ENCODE results near the gene ADGRL3.
"Not testable (repeated sequence)": the region's sequence is repeated elsewhere in the genome, so short reads cannot be mapped to it uniquely, and the experiment has no call there.

The ADGRL3 gene

GRCh38 chr4:61202638-61203435, 2.7 kb downstream of the ADGRL3 start:
- Histone ChIP-seq H3K4me1 (ENCODE audit: insufficient read depth, poor library complexity, severe bottlenecking) (peaks cover 10% of the 10 kb centered on the region), H3K9me3 (ENCODE audit: severe bottlenecking) (no peaks in the 10 kb centered on the region), H3K27me3 (ENCODE audit: insufficient read depth, poor library complexity, severe bottlenecking) (peaks cover 56% of the 10 kb centered on the region), H3K36me3 (ENCODE audit: low read depth) (no peaks in the 10 kb centered on the region), H3K4me3 (ENCODE audit: severe bottlenecking) (peak overlapping the region; percentile 43), H3K27ac (ENCODE audit: poor library complexity, severe bottlenecking) (no peak overlapping the region)
- DNase-seq (ENCODE audit: low spot score) (no peak), ATAC-seq (ENCODE audit: low read depth) (no peak)
- TF ChIP-seq, protein P1, sequence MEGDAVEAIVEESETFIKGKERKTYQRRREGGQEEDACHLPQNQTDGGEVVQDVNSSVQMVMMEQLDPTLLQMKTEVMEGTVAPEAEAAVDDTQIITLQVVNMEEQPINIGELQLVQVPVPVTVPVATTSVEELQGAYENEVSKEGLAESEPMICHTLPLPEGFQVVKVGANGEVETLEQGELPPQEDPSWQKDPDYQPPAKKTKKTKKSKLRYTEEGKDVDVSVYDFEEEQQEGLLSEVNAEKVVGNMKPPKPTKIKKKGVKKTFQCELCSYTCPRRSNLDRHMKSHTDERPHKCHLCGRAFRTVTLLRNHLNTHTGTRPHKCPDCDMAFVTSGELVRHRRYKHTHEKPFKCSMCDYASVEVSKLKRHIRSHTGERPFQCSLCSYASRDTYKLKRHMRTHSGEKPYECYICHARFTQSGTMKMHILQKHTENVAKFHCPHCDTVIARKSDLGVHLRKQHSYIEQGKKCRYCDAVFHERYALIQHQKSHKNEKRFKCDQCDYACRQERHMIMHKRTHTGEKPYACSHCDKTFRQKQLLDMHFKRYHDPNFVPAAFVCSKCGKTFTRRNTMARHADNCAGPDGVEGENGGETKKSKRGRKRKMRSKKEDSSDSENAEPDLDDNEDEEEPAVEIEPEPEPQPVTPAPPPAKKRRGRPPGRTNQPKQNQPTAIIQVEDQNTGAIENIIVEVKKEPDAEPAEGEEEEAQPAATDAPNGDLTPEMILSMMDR (IDR thresholded peaks at IDR 0.05; ENCODE audit: poor library complexity, severe bottlenecking), result no peak

- ATAC-seq (ENCODE audit: low read depth), result no peak
- H3K4me3 ChIP-seq (ENCODE audit: severe bottlenecking), result no peak overlapping the region
- no peak for DNase-seq (ENCODE audit: low spot score)
- no peaks in the 10 kb centered on the region for H3K36me3 ChIP-seq (ENCODE audit: low read depth)
- TF ChIP-seq, protein P1 (IDR thresholded peaks at IDR 0.05; ENCODE audit: poor library complexity, severe bottlenecking), result no peak
- H3K27me3 ChIP-seq (ENCODE audit: insufficient read depth, poor library complexity, severe bottlenecking), result peaks cover 56% of the 10 kb centered on the region
- H3K4me1 ChIP-seq (ENCODE audit: insufficient read depth, poor library complexity, severe bottlenecking), result peaks cover 10% of the 10 kb centered on the region
- no peaks in the 10 kb centered on the region for H3K9me3 ChIP-seq (ENCODE audit: severe bottlenecking)
- no peak overlapping the region for H3K27ac ChIP-seq (ENCODE audit: poor library complexity, severe bottlenecking)
Observed at GRCh38 chr4:61203436-61203790, 3.3 kb downstream of the ADGRL3 start.

DNA sequence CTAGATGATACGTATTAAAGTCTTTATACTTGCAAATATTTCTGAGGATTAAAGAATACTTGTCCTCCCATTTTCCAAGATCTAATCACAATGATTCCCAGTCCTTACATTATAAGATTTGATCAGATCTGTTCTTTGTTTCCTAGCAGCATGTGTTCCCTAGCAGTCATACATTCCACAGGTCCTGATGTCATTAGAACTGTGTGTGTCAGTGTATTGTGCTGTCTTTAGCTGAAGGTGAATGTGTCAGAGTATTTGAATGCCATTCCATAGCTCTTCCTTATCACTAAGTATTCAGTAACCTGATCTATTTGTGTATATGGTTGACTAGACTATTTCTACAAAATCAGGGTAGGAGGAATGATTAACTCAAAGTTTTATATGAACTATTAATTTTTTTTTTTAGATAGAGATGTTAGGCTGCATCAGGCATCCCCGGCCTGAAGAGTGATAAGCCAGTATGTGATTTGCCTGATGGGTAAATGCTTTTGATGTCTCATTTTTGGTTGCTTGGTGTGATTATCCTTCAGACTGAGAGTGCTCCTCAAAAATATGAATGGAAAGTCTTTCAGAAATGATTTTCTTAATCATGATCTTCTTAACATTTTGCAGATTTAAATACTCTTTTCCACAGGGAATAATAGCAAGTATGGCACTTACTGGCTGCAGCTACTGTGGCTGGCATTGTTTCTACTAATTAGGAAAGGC, 4.4 kb downstream of the ADGRL3 start:
- no peaks in the 10 kb centered on the region for H3K36me3 ChIP-seq (ENCODE audit: low read depth)
- peak; percentile 80 for ATAC-seq (ENCODE audit: low read depth)
- TF ChIP-seq, protein P1 (IDR thresholded peaks at IDR 0.05; ENCODE audit: poor library complexity, severe bottlenecking), result no peak
- no peak overlapping the region for H3K4me3 ChIP-seq (ENCODE audit: severe bottlenecking)
- no peak for DNase-seq (ENCODE audit: low spot score)
- peaks cover 10% of the 10 kb centered on the region for H3K4me1 ChIP-seq (ENCODE audit: insufficient read depth, poor library complexity, severe bottlenecking)
- H3K27me3 ChIP-seq (ENCODE audit: insufficient read depth, poor library complexity, severe bottlenecking), result peaks cover 47% of the 10 kb centered on the region
- no peaks in the 10 kb centered on the region for H3K9me3 ChIP-seq (ENCODE audit: severe bottlenecking)
- no peak overlapping the region for H3K27ac ChIP-seq (ENCODE audit: poor library complexity, severe bottlenecking)

GRCh38 chr4:61205066-61205465, 4.9 kb downstream of the ADGRL3 start:
- Histone ChIP-seq H3K36me3 (ENCODE audit: low read depth) (no peaks in the 10 kb centered on the region), H3K27me3 (ENCODE audit: insufficient read depth, poor library complexity, severe bottlenecking) (peaks cover 41% of the 10 kb centered on the region), H3K4me1 (ENCODE audit: insufficient read depth, poor library complexity, severe bottlenecking) (peaks cover 10% of the 10 kb centered on the region), H3K4me3 (ENCODE audit: severe bottlenecking) (no peak overlapping the region), H3K27ac (ENCODE audit: poor library complexity, severe bottlenecking) (no peak overlapping the region), H3K9me3 (ENCODE audit: severe bottlenecking) (no peaks in the 10 kb centered on the region)
- no peak for ATAC-seq (ENCODE audit: low read depth)
- TF ChIP-seq, protein P1 (IDR thresholded peaks at IDR 0.05; ENCODE audit: poor library complexity, severe bottlenecking), result no peak
- no peak for DNase-seq (ENCODE audit: low spot score)

- H3K4me3 ChIP-seq (ENCODE audit: severe bottlenecking); H3K4me1 ChIP-seq (ENCODE audit: insufficient read depth, poor library complexity, severe bottlenecking); ATAC-seq (ENCODE audit: low read depth); H3K36me3 ChIP-seq (ENCODE audit: low read depth); H3K27ac ChIP-seq (ENCODE audit: poor library complexity, severe bottlenecking); DNase-seq (ENCODE audit: low spot score); H3K9me3 ChIP-seq (ENCODE audit: severe bottlenecking): not testable (repeated sequence)
- peaks cover 20% of the 10 kb centered on the region for H3K27me3 ChIP-seq (ENCODE audit: insufficient read depth, poor library complexity, severe bottlenecking)
Observed at GRCh38 chr4:61207156-61207555, 7.0 kb downstream of the ADGRL3 start.

All from RWPE2 (cell line).